Dedifferentiated amniotic fluid mesenchymal stem cell (primary cell): ENCODE results near the gene PIP5KL1.

Experiments
- DNase-seq: peaks from one replicate; pipeline ENCODE4 v3.0.0-alpha.2; 2016; ENCODE audit errors: extremely low spot score

PIP5KL1 gene

GRCh38 chr9:127968700-127969383 lies 38.3 kb upstream of the PIP5KL1 start:
- peak; percentile 85 for DNase-seq

GRCh38 chr9:127968042-127968441 lies 37.5 kb upstream of the PIP5KL1 start:
- no peak for DNase-seq

GRCh38 chr9:127967151-127967809 lies 36.7 kb upstream of the PIP5KL1 start:
- DNase-seq, result no peak

- no peak for DNase-seq
Observed at GRCh38 chr9:127966416-127967150, 36.0 kb upstream of the PIP5KL1 start.

- no peak for DNase-seq
Observed at GRCh38 chr9:127965953-127966352, 35.4 kb upstream of the PIP5KL1 start.

GRCh38 chr9:127963359-127964064 lies 32.9 kb upstream of the PIP5KL1 start:
- DNase-seq, result no peak

GRCh38 chr9:127963041-127963358 lies 32.4 kb upstream of the PIP5KL1 start:
- DNase-seq, result no peak

- no peak for DNase-seq
Observed at GRCh38 chr9:127962278-127962677, 31.7 kb upstream of the PIP5KL1 start.

GRCh38 chr9:127961613-127962155 lies 31.1 kb upstream of the PIP5KL1 start:
- no peak for DNase-seq

GRCh38 chr9:127961155-127961490 lies 30.5 kb upstream of the PIP5KL1 start:
- no peak for DNase-seq

- DNase-seq, result no peak
Observed at GRCh38 chr9:127960410-127961154, 30.0 kb upstream of the PIP5KL1 start.

- no peak for DNase-seq
Observed at GRCh38 chr9:127959841-127960409, 29.3 kb upstream of the PIP5KL1 start.

- no peak for DNase-seq
Observed at GRCh38 chr9:127959398-127959797, 28.8 kb upstream of the PIP5KL1 start.

- no peak for DNase-seq
Observed at GRCh38 chr9:127958728-127959127, 28.2 kb upstream of the PIP5KL1 start.

- no peak for DNase-seq
Observed at GRCh38 chr9:127955294-127956015, 24.9 kb upstream of the PIP5KL1 start.

GRCh38 chr9:127954831-127955293 lies 24.3 kb upstream of the PIP5KL1 start:
- no peak for DNase-seq

GRCh38 chr9:127953768-127954505 lies 23.4 kb upstream of the PIP5KL1 start:
- DNase-seq, result no peak

GRCh38 chr9:127953154-127953553 lies 22.6 kb upstream of the PIP5KL1 start:
- DNase-seq, result no peak

GRCh38 chr9:127950513-127951289 lies 20.1 kb upstream of the PIP5KL1 start:
- DNase-seq, result no peak
